SK-N-SH treated with all-trans-retinoic acid at 6 μM for 48 hours (cell line): Measurements from ENCODE around the gene ASCL5.

Source experiments
- ATAC-seq: fragments of 200-7000 bp; cut with Tn5 transposase; 3 replicates; pipeline ENCODE4 v1.9.1; 2020; ENCODE audit warnings: mild to moderate bottlenecking, moderate library complexity
- ARNTL ChIP-seq: fragments of 450-650 bp; formaldehyde crosslinking; IDR thresholded peaks from 2 replicates; pipeline ENCODE4 v1.5.0; 2020; ENCODE audit warnings: low read depth, mild to moderate bottlenecking, moderate library complexity, borderline replicate concordance
- BACH2 ChIP-seq: fragments of 250-450 bp; sonication (Bioruptor Pico); IDR thresholded peaks from 2 replicates; pipeline ENCODE4 v1.9.0; 2021; ENCODE audit warnings: mild to moderate bottlenecking, borderline replicate concordance
- CREB5 ChIP-seq: fragments of 250-450 bp; sonication (Bioruptor Pico); IDR thresholded peaks from 2 replicates; pipeline ENCODE4 v1.5.1; 2020; ENCODE audit warnings: low read depth, mild to moderate bottlenecking, moderate library complexity
- CSDC2 ChIP-seq: fragments of 250-450 bp; sonication (Bioruptor Pico); IDR thresholded peaks from 2 replicates; pipeline ENCODE4 v1.5.0; 2020; ENCODE audit warnings: mild to moderate bottlenecking, moderate library complexity
- CSRNP3 ChIP-seq: fragments of 250-450 bp; sonication (Bioruptor Pico); IDR thresholded peaks from 2 replicates; pipeline ENCODE4 v1.5.1; 2021; ENCODE audit warnings: mild to moderate bottlenecking, moderate library complexity
- ISL1 ChIP-seq: fragments of 250-450 bp; sonication (Bioruptor Pico); IDR thresholded peaks from 2 replicates; pipeline ENCODE4 v2.1.2; 2022; ENCODE audit warnings: mild to moderate bottlenecking, moderate library complexity
- OSR1 ChIP-seq: fragments of 250-450 bp; sonication (Bioruptor Pico); IDR thresholded peaks from 2 replicates; pipeline ENCODE4 v1.8.0; 2022; ENCODE audit warnings: moderate library complexity, mild to moderate bottlenecking, inconsistent platforms
- PATZ1 ChIP-seq: fragments of 250-450 bp; sonication (Bioruptor Pico); IDR thresholded peaks from 2 replicates; pipeline ENCODE4 v1.8.0; 2020; ENCODE audit warnings: mild to moderate bottlenecking, moderate library complexity, borderline replicate concordance
- PPARA ChIP-seq: fragments of 250-450 bp; sonication (Bioruptor Pico); IDR thresholded peaks from 2 replicates; pipeline ENCODE4 v1.5.0; 2020; ENCODE audit warnings: mild to moderate bottlenecking, borderline replicate concordance
- RARB ChIP-seq: fragments of 250-450 bp; sonication (Bioruptor Pico); IDR thresholded peaks from 2 replicates; pipeline ENCODE4 v1.8.0; 2021; ENCODE audit warnings: mild to moderate bottlenecking, moderate library complexity
- SNAI2 ChIP-seq: fragments of 250-450 bp; sonication (Bioruptor Pico); IDR thresholded peaks from 2 replicates; pipeline ENCODE4 v1.5.0; 2020; ENCODE audit warnings: mild to moderate bottlenecking, moderate library complexity
- TCF4 ChIP-seq: fragments of 250-450 bp; sonication (Bioruptor Pico); IDR thresholded peaks from 2 replicates; pipeline ENCODE4 v1.8.0; 2021; ENCODE audit warnings: mild to moderate bottlenecking, moderate library complexity, borderline replicate concordance
- ZC3H10 ChIP-seq: fragments of 250-450 bp; sonication (Bioruptor Pico); IDR thresholded peaks from 2 replicates; pipeline ENCODE4 v1.5.1; 2021; ENCODE audit warnings: mild to moderate bottlenecking, moderate library complexity
- ZFP3 ChIP-seq: fragments of 250-450 bp; sonication (Bioruptor Pico); IDR thresholded peaks from 2 replicates; pipeline ENCODE4 v1.5.0; 2020; ENCODE audit warnings: mild to moderate bottlenecking, moderate library complexity
- ZFP30 ChIP-seq: fragments of 450-650 bp; formaldehyde crosslinking; IDR thresholded peaks from 2 replicates; pipeline ENCODE4 v1.5.0; 2022; ENCODE audit warnings: mild to moderate bottlenecking, moderate library complexity
- ZNF565 ChIP-seq: fragments of 450-650 bp; formaldehyde crosslinking; conservative IDR thresholded peaks from 2 replicates; pipeline ENCODE4 v1.5.0; 2020; ENCODE audit warnings: low read depth, mild to moderate bottlenecking, moderate library complexity
- TF ChIP-seq, protein P1 (sequence below): fragments of 250-450 bp; sonication (Bioruptor Pico); IDR thresholded peaks from 2 replicates; pipeline ENCODE4 v1.8.0; 2021; ENCODE audit warnings: low read depth, mild to moderate bottlenecking, moderate library complexity, borderline replicate concordance
- TF ChIP-seq, protein P2 (sequence below): fragments of 250-450 bp; sonication (Bioruptor Pico); IDR thresholded peaks from 2 replicates; pipeline ENCODE4 v1.5.0; 2020; ENCODE audit warnings: mild to moderate bottlenecking, moderate library complexity

Gene ASCL5

DNA sequence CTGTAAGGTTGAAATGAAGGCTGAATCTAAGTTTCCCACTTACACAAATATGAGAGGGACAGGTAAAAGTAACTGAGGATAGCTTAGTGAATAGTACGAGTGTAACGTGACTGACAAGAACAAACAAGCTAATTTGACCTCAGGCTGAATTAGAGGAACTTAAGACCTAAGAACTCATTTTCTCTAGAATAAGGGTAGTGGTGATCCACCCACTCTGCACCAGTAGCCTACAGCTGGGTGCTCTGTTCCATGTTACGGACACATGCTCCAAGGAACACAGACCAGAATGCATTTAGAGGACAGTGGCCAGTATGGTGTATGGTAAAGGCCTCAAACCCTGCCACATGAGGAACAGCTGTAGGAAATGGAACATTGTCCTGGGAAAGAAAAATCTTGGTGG lies 42.2 kb upstream of the ASCL5 start:
- ATAC-seq: no peak
- TF ChIP-seq CREB5 (CRISPR knock-in tag): no peak
- no peak for TF ChIP-seq ZNF565
- no peak for TF ChIP-seq RARB (CRISPR knock-in tag)
- no peak for TF ChIP-seq ZFP30
- no peak for TF ChIP-seq OSR1 (CRISPR knock-in tag)
- TF ChIP-seq TCF4 (CRISPR knock-in tag): no peak
- no peak for TF ChIP-seq CSRNP3 (CRISPR knock-in tag)
- TF ChIP-seq ISL1 (CRISPR knock-in tag): no peak
- no peak for TF ChIP-seq PATZ1 (CRISPR knock-in tag)
- no peak for TF ChIP-seq SNAI2 (CRISPR knock-in tag)
- no peak for TF ChIP-seq ZC3H10
- TF ChIP-seq, protein P1, sequence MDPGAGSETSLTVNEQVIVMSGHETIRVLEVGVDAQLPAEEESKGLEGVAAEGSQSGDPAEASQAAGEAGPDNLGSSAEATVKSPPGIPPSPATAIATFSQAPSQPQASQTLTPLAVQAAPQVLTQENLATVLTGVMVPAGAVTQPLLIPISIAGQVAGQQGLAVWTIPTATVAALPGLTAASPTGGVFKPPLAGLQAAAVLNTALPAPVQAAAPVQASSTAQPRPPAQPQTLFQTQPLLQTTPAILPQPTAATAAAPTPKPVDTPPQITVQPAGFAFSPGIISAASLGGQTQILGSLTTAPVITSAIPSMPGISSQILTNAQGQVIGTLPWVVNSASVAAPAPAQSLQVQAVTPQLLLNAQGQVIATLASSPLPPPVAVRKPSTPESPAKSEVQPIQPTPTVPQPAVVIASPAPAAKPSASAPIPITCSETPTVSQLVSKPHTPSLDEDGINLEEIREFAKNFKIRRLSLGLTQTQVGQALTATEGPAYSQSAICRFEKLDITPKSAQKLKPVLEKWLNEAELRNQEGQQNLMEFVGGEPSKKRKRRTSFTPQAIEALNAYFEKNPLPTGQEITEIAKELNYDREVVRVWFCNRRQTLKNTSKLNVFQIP (CRISPR knock-in tag): no peak
- TF ChIP-seq ARNTL: no peak
- no peak for TF ChIP-seq CSDC2 (CRISPR knock-in tag)

GRCh38 chr1:201167041-201167991 lies 40.3 kb upstream of the ASCL5 start:
- ATAC-seq: no peak
- TF ChIP-seq PPARA (CRISPR knock-in tag): no peak
- TF ChIP-seq ZNF565: no peak
- no peak for TF ChIP-seq ZFP3 (CRISPR knock-in tag)
- no peak for TF ChIP-seq ZC3H10
- TF ChIP-seq RARB (CRISPR knock-in tag): no peak
- no peak for TF ChIP-seq ZFP30
- TF ChIP-seq CSDC2 (CRISPR knock-in tag): no peak
- TF ChIP-seq SNAI2 (CRISPR knock-in tag): no peak
- TF ChIP-seq TCF4 (CRISPR knock-in tag): no peak
- TF ChIP-seq ARNTL: no peak
- no peak for TF ChIP-seq BACH2 (CRISPR knock-in tag)

GRCh38 chr1:201164645-201165044 lies 37.7 kb upstream of the ASCL5 start:
- no peak for ATAC-seq
- TF ChIP-seq, protein P2, sequence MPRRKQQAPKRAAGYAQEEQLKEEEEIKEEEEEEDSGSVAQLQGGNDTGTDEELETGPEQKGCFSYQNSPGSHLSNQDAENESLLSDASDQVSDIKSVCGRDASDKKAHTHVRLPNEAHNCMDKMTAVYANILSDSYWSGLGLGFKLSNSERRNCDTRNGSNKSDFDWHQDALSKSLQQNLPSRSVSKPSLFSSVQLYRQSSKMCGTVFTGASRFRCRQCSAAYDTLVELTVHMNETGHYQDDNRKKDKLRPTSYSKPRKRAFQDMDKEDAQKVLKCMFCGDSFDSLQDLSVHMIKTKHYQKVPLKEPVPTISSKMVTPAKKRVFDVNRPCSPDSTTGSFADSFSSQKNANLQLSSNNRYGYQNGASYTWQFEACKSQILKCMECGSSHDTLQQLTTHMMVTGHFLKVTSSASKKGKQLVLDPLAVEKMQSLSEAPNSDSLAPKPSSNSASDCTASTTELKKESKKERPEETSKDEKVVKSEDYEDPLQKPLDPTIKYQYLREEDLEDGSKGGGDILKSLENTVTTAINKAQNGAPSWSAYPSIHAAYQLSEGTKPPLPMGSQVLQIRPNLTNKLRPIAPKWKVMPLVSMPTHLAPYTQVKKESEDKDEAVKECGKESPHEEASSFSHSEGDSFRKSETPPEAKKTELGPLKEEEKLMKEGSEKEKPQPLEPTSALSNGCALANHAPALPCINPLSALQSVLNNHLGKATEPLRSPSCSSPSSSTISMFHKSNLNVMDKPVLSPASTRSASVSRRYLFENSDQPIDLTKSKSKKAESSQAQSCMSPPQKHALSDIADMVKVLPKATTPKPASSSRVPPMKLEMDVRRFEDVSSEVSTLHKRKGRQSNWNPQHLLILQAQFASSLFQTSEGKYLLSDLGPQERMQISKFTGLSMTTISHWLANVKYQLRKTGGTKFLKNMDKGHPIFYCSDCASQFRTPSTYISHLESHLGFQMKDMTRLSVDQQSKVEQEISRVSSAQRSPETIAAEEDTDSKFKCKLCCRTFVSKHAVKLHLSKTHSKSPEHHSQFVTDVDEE: 0 out of 2 replicates have a peak, but pooled peaks have one; percentile 42
- TF ChIP-seq RARB (CRISPR knock-in tag) (no peak), TCF4 (CRISPR knock-in tag) (peak; percentile 41; the same call in 1 of the 2 replicates)
